Coronary artery (tissue), 2 donors: Measurements from ENCODE around the gene CTNS.

ENCODE experiments used
- DNase-seq: peaks from one replicate; pipeline ENCODE4 v3.0.0-alpha.2; 2017; ENCODE audit warnings: low spot score
- H3K27ac ChIP-seq, 2 donors: fragments of 200-600 bp; sonication (generic); one replicate each; pipeline ENCODE4 v1.5.1; 2016 to 2019
- H3K4me3 ChIP-seq: fragments of 200-600 bp; sonication (generic); 2 replicates; pipeline ENCODE4 v1.5.1; 2016; ENCODE audit warnings: mild to moderate bottlenecking, moderate library complexity
- CTCF ChIP-seq: fragments of 200-600 bp; sonication (generic); IDR thresholded peaks from one replicate; pipeline ENCODE4 v1.5.1; 2019; ENCODE audit warnings: antibody characterized with exemption

CTNS gene

GRCh38 chr17:3675886-3676285, 39.3 kb downstream of the CTNS start:
- no peak for DNase-seq
- Histone ChIP-seq H3K4me3 (no peak overlapping the region), H3K27ac (no peak overlapping the region)
- TF ChIP-seq CTCF, result no peak

GRCh38 chr17:3678095-3678820, 41.7 kb downstream of the CTNS start:
- Histone ChIP-seq H3K4me3 (no peak overlapping the region), H3K27ac (no peak overlapping the region)
- TF ChIP-seq CTCF, result no peak
- DNase-seq, result no peak

- TF ChIP-seq CTCF, result no peak
- H3K4me3 ChIP-seq, result no peak overlapping the region
- DNase-seq, result no peak
- H3K27ac ChIP-seq, result no peak overlapping the region
Measured at GRCh38 chr17:3678821-3679530, 42.4 kb downstream of the CTNS start.

GRCh38 chr17:3679531-3680126, 43.1 kb downstream of the CTNS start:
- H3K4me3 ChIP-seq, result no peak overlapping the region
- H3K27ac ChIP-seq, result no peak overlapping the region
- no peak for DNase-seq
- TF ChIP-seq CTCF, result no peak

- TF ChIP-seq CTCF, result no peak
- no peak overlapping the region for H3K27ac ChIP-seq
- no peak for DNase-seq
Measured at GRCh38 chr17:3681057-3681456, 44.5 kb downstream of the CTNS start.

GRCh38 chr17:3681565-3681964, 45.0 kb downstream of the CTNS start:
- Histone ChIP-seq H3K4me3 (no peak overlapping the region), H3K27ac (no peak overlapping the region)
- no peak for TF ChIP-seq CTCF
- no peak for DNase-seq

More at GRCh38 chr17:3681057-3681456, 44.5 kb downstream of the CTNS start:
- no peak overlapping the region for H3K4me3 ChIP-seq
